NCI-H1105 treated with DMSO at 0.1 percent for 48 hours (cell line): ENCODE data around the gene RPL41.
"Not testable (repeated sequence)": the region's sequence is repeated elsewhere in the genome, so short reads cannot be mapped to it uniquely, and the experiment has no call there.

Experiments used
- DNase-seq: peaks from one replicate; lab custom pipeline; 2025; lab: John Stamatoyannopoulos, UW

Gene RPL41

GRCh38 chr12:56154818-56155217 lies 38.4 kb downstream of the RPL41 start:
- no peak for DNase-seq

DNA sequence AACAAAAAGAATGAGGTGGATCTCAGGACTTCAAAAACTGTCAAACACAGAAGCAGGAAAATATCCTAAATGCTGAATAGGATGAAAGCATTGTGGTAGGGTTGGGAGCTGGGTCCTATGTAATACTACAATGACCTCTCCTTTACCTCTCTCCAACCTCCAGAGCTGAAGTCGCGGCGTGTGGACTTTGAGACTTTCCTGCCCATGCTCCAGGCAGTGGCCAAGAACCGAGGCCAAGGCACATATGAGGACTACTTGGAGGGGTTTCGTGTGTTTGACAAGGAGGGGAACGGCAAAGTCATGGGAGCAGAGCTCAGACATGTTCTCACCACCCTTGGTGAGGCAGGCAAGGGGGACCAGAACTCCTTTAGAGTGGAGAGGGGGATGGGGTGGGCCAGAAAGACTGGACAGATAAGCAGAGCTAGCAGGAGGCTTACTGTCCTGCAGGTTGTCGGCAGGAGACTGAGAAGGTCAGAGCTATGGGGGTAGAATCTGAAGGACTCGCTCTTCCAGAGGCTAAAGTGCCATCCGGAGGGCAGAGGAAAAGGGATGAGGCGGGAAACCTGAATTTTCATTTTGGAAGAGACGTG lies 38.9 kb downstream of the RPL41 start:
- no peak for DNase-seq

- not testable (repeated sequence) for DNase-seq
Measured at GRCh38 chr12:56156464-56157200, 40.2 kb downstream of the RPL41 start.

GRCh38 chr12:56157201-56158028 lies 41.0 kb downstream of the RPL41 start:
- DNase-seq = peak; percentile 84

DNA sequence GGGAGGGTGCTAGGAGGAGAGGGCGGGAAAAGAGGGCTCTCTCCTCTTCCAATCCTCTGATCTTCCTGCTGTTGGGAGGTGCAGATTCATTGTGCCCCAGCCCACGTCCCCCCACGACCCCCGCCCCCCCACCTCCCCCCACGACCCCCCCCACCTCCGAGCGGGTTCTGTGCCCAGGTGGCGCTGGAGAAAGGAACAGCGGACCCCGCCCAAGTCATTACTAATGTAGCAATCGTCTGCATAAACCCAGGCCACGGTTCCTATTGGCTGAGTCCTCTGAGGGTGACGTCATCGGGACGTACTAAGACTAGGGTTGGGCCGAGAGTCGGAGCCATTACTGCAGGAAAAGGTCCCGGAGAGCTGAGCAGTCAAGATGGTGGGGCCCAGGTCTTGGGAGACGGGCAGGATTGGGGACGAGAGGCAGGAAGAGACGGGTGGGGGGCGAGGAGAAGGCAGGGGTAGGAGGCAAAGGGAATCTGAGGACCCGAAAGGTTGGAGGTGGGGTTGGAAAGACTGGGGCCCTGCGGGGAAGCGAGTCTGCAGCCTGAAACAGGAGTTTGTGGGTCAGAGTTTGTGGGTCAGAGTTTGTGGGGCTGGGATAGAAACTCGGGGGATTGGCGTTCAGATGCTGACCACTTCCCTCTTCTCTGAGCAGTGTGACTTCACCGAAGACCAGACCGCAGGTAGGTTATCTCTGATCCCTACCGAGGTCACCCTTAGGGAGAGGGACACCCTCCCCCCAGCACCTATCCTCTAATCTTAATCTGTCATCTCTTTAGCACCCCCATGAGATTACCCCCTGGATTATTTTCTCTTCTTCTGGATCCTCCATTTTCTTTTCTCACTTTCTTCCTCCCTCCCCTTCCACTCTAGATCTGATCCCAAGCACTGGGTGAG lies 41.8 kb downstream of the RPL41 start, which contains the start of gene MYL6:
MYL6 (plus strand) TSS at position 331 of the 897 bp plus-strand sequence; CDS start at position 374, 43 bp downstream.
- DNase-seq = peak; percentile 91

DNA sequence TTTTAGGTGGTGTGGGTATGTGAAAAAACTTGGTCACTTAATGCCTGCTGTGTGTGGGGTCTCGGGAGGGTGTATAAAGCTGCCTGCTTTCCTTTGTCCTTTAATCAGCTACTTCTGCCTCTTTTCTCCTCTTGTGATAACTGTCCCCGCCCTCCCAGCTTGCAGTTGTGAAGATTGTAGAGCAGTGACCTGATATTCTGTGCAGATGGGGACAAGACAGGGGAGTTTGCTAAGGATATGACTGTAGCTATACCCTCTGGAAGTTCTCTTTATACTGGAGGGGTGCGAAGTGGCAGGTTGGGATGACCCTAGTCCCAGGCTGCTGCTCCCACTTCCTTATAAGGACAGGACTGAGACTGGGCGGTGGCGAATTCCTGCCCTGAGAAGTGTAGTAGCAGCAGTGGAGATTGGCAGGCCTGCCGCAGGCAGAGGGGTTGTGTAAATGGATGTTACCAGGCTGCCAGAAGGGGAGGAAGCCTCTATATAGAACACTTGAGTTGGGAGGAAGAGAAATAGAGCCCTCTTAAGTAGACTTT lies 42.6 kb downstream of the RPL41 start:
- DNase-seq = peak; percentile 44

- DNase-seq = no peak
Measured at GRCh38 chr12:56159482-56160192, 43.2 kb downstream of the RPL41 start.

GRCh38 chr12:56160193-56160763 lies 43.8 kb downstream of the RPL41 start:
- no peak for DNase-seq

DNA sequence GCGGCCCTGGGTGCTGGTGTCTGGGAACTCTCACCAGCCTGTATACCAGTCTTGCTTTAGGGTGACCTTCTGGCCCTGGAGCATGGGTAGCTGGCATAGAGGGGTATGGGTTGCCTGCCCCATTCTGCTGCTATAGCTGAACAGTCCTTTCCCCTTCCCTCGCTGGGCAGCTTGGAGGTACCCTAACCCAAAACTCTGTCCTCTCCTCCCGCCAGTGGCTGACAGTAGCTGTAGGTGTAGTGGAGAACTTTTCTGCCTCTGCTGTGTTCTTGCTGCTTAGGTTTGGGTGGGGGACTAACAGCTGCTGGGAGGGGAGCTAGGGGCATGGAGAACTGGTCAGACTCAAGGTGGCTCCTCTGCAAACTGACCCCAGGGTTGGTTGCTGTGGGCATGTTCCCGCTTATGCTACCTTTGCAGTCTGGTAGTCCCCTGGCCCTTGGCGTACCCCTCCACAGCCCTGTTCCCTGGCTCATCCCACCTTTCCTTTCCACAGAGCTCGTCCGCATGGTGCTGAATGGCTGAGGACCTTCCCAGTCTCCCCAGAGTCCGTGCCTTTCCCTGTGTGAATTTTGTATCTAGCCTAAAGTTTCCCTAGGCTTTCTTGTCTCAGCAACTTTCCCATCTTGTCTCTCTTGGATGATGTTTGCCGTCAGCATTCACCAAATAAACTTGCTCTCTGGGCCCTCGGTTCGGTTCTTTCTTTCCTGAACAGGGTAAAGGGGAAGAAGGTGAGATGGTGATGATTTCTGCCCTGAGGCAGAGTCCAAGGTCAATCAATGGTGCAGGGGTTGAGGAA lies 44.7 kb downstream of the RPL41 start:
- no peak for DNase-seq

DNA sequence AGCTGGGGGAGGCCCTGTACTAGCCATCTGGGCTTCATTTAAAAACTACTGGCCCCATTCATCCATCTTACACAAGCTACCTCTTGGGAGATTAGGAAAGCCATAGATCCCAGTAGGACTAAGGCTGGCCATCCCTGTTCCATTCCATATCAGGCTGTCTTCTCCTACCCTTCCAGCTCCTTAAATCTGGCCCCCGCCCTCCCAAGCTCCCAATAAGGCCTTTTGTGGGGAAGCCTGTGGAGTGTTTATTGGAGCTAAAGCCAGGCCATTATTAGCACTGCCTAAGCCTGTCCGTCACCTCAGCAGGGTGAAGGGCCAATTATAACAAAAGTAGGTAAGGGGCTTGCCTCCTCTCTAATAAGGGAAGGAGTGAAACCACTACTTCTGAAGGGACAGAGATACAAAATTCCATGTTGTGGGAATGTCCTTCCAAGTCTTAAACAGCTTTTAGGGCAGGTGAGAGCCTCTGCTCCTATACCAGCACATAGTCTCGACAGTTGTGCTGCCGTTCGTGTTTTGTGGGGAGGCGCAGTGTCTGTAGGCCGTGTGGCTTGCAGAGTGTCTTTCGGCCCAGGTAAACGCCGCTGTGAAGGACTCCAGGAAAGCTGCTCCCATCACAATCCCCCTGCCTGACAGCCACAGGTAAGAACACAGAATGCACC lies 45.4 kb downstream of the RPL41 start:
- no peak for DNase-seq

- DNase-seq = no peak
Measured at GRCh38 chr12:56162468-56163290, 46.2 kb downstream of the RPL41 start.

GRCh38 chr12:56163533-56164344 lies 47.3 kb downstream of the RPL41 start:
- DNase-seq = no peak

DNA sequence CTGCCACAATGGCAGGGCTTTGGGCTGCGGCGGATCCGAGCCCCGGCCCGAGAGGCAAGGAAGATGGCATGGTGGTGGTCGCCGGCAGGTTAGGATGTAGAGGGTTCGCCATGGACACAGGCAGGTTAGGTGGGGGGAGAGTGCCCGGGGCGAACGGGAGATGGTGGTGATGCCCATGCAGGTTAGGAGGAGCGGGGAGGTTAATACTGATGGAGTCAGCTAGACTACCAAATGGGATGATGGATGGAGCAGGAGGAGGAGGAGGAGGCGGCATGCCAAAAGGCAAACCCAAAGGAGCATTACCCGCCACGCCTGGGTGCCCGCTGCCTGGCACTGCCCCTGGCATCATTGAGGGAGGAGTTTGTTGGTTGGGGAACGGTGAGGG lies 47.9 kb downstream of the RPL41 start:
- no peak for DNase-seq

- DNase-seq = no peak
Measured at GRCh38 chr12:56165369-56165768, 48.9 kb downstream of the RPL41 start.
